Endothelial cell of umbilical vein (primary cell): ENCODE measurements around the gene DHRS12.

Experiments
- EZH2 ChIP-seq: IDR thresholded peaks from 2 replicates; pipeline ENCODE4 v1.6.1; 2012; ENCODE audit warnings: borderline replicate concordance, low read depth, mild to moderate bottlenecking, moderate library complexity, low read length, inconsistent platforms; ENCODE audit not compliant: severe bottlenecking
- JUN ChIP-seq: IDR thresholded peaks from 2 replicates; pipeline ENCODE4 v1.6.1; 2011; ENCODE audit warnings: borderline replicate concordance, low read depth; ENCODE audit not compliant: insufficient read length, insufficient read depth
- POLR2A ChIP-seq: IDR thresholded peaks from 2 replicates; pipeline ENCODE4 v1.6.1; 2012; ENCODE audit warnings: low read depth, mild to moderate bottlenecking, control low read depth, low read length
- POLR2AphosphoS5 ChIP-seq: IDR thresholded peaks from 2 replicates; pipeline ENCODE4 v1.6.1; 2012; ENCODE audit warnings: low read depth, mild to moderate bottlenecking, control low read depth, low read length, moderate library complexity; ENCODE audit not compliant: insufficient read depth
- TF ChIP-seq, protein P1 (sequence below), 2 donors: IDR thresholded peaks; 1 replicate in 1 of 2; 2 replicates in 1 of 2; pipeline ENCODE4 v1.5.1; 2011; ENCODE audit warnings: low read length in 2 of 2, mild to moderate bottlenecking in 2 of 2, moderate library complexity in 2 of 2, control low read depth in 1 of 2, inconsistent platforms in 1 of 2, low read depth in 1 of 2; ENCODE audit not compliant: insufficient read depth in 1 of 2; ENCODE audit errors: extremely low read depth in 1 of 2
- TF ChIP-seq, protein P2 (sequence below): IDR thresholded peaks from 2 replicates; pipeline ENCODE4 v1.6.1; 2011; ENCODE audit not compliant: insufficient read depth, insufficient read length

DNA sequence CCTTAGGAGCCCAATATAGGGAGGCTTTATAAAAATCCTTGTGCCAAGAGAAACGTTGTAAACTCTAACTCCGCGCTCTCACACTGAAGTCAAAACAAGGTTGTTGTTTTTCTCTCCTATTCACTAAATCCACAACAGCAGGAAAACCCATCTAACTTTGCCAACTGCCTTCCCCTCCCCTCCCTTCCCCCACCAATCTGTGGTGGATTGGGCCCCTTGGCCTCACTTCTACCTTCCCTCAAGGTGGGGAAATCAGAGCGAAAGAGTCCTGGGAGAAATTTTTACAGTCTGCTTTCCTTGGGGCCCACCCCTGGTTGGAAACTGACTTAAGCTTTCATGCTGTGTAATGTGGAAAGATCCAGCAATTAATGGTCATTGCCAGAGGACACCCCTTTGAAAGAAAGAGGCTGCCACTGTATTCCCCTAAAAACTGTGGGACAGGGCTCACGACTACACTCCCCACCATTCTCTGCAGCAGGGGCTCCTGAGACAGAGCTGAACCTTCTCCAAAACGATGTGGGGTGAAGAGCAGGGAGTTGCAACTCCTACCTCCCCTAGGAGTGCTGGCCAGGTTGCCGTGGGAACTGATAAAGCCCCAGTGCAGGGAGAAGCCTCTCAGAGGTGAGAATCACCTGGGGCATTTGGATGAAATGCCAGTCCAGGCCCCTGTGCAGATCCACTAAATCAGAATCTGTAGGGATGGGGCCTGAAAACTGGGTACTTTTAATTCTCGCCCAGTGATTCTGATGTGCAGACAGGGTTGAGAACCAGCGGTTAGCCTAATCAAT is 1.1 kb downstream of the DHRS12 start:
- no peak for TF ChIP-seq POLR2AphosphoS5
- TF ChIP-seq, protein P1, sequence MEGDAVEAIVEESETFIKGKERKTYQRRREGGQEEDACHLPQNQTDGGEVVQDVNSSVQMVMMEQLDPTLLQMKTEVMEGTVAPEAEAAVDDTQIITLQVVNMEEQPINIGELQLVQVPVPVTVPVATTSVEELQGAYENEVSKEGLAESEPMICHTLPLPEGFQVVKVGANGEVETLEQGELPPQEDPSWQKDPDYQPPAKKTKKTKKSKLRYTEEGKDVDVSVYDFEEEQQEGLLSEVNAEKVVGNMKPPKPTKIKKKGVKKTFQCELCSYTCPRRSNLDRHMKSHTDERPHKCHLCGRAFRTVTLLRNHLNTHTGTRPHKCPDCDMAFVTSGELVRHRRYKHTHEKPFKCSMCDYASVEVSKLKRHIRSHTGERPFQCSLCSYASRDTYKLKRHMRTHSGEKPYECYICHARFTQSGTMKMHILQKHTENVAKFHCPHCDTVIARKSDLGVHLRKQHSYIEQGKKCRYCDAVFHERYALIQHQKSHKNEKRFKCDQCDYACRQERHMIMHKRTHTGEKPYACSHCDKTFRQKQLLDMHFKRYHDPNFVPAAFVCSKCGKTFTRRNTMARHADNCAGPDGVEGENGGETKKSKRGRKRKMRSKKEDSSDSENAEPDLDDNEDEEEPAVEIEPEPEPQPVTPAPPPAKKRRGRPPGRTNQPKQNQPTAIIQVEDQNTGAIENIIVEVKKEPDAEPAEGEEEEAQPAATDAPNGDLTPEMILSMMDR (IDR thresholded peaks at IDR 0.05; ENCODE audit: extremely low read depth in 1 of 2, insufficient read depth in 1 of 2, low read depth in 1 of 2, low read length in 2 of 2): no peak
- TF ChIP-seq POLR2A: no peak
- TF ChIP-seq, protein P2, sequence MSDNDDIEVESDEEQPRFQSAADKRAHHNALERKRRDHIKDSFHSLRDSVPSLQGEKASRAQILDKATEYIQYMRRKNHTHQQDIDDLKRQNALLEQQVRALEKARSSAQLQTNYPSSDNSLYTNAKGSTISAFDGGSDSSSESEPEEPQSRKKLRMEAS: no peak
- TF ChIP-seq JUN: no peak
- TF ChIP-seq EZH2: no peak
